H9 (cell line): ENCODE data around the gene MITF. TPM values are rescaled to one million over a fixed set of nuclear protein-coding genes. Genes with fewer than 3 reads are reported as not detected.

Experiments used
- DNase-seq: peaks from one replicate; pipeline ENCODE4 v3.0.0-alpha.2; 2017
- H2AFZ ChIP-seq: one replicate; pipeline ENCODE4 v1.6.1; 2013; ENCODE audit warnings: mild to moderate bottlenecking, low read length, control low read depth, moderate library complexity
- H2AK5ac ChIP-seq: 2 replicates; pipeline ENCODE4 v1.6.1; 2013; ENCODE audit warnings: low read length, control low read depth, mixed read lengths; ENCODE audit not compliant: insufficient read length
- H2BK120ac ChIP-seq: one replicate; pipeline ENCODE4 v1.6.1; 2013; ENCODE audit warnings: low read depth, mild to moderate bottlenecking, low read length, control low read depth, inconsistent platforms; ENCODE audit not compliant: poor library complexity, severe bottlenecking
- H2BK12ac ChIP-seq: 2 replicates; pipeline ENCODE4 v1.6.1; 2013; ENCODE audit warnings: low read length, control low read depth, mixed read lengths, low read depth; ENCODE audit not compliant: insufficient read length
- H2BK15ac ChIP-seq: 2 replicates; pipeline ENCODE4 v1.6.1; 2013; ENCODE audit warnings: low read depth, low read length, control low read depth
- H2BK20ac ChIP-seq: one replicate; pipeline ENCODE4 v1.6.1; 2013; ENCODE audit warnings: low read depth, mild to moderate bottlenecking, low read length, control low read depth, inconsistent platforms; ENCODE audit not compliant: poor library complexity, severe bottlenecking
- H2BK5ac ChIP-seq: 2 replicates; pipeline ENCODE4 v1.6.1; 2013; ENCODE audit warnings: low read length, control low read depth, mixed read lengths; ENCODE audit not compliant: insufficient read length
- H3K14ac ChIP-seq: 2 replicates; pipeline ENCODE4 v1.6.1; 2013; ENCODE audit warnings: low read length, control low read depth; ENCODE audit not compliant: insufficient read depth
- H3K18ac ChIP-seq: 2 replicates; pipeline ENCODE4 v1.6.1; 2013; ENCODE audit warnings: low read depth, mild to moderate bottlenecking, mixed read lengths, low read length, control low read depth; ENCODE audit not compliant: insufficient read length
- H3K23ac ChIP-seq: 2 replicates; pipeline ENCODE4 v1.6.1; 2013; ENCODE audit warnings: low read length, control low read depth, mixed read lengths, low read depth; ENCODE audit not compliant: insufficient read length
- H3K23me2 ChIP-seq: 2 replicates; pipeline ENCODE4 v1.6.1; 2013; ENCODE audit warnings: low read depth, mild to moderate bottlenecking, mixed read lengths, low read length, control low read depth; ENCODE audit not compliant: insufficient read length, poor library complexity, severe bottlenecking
- H3K27ac ChIP-seq: 2 replicates; pipeline ENCODE4 v1.5.1; 2013; ENCODE audit warnings: low read length, control low read depth, mixed read lengths, low read depth; ENCODE audit not compliant: insufficient read length
- H3K27me3 ChIP-seq: 2 replicates; pipeline ENCODE4 v1.6.1; 2013; ENCODE audit warnings: low read length, control low read depth, inconsistent platforms; ENCODE audit not compliant: insufficient read depth
- H3K4ac ChIP-seq: 2 replicates; pipeline ENCODE4 v1.6.1; 2013; ENCODE audit warnings: low read depth, mild to moderate bottlenecking, control low read depth, inconsistent platforms, low read length, moderate library complexity
- H3K4me1 ChIP-seq: 2 replicates; pipeline ENCODE4 v1.6.1; 2013; ENCODE audit warnings: low read length, control low read depth, inconsistent platforms; ENCODE audit not compliant: insufficient read depth
- H3K4me2 ChIP-seq: 2 replicates; pipeline ENCODE4 v1.6.1; 2013; ENCODE audit warnings: low read length, control low read depth, mixed read lengths; ENCODE audit not compliant: insufficient read length, insufficient read depth
- H3K56ac ChIP-seq: 2 replicates; pipeline ENCODE4 v1.6.1; 2013; ENCODE audit warnings: low read depth, mild to moderate bottlenecking, mixed read lengths, low read length, control low read depth; ENCODE audit not compliant: insufficient read length
- H3K79me1 ChIP-seq: 2 replicates; pipeline ENCODE4 v1.6.1; 2013; ENCODE audit warnings: low read depth, mild to moderate bottlenecking, moderate library complexity, low read length, control low read depth, inconsistent platforms; ENCODE audit not compliant: insufficient read depth, poor library complexity, severe bottlenecking
- H3K79me2 ChIP-seq: 2 replicates; pipeline ENCODE4 v1.6.1; 2013; ENCODE audit warnings: low read length, control low read depth, inconsistent platforms; ENCODE audit not compliant: insufficient read depth
- H3K9ac ChIP-seq: 2 replicates; pipeline ENCODE4 v1.6.1; 2013; ENCODE audit warnings: low read length, control low read depth, mixed read lengths; ENCODE audit not compliant: insufficient read length; ENCODE audit errors: extremely low read depth
- H3K9me3 ChIP-seq: one replicate; pipeline ENCODE4 v1.6.1; 2013; ENCODE audit warnings: low read depth, low read length, inconsistent platforms; ENCODE audit not compliant: control insufficient read depth
- H3T11ph ChIP-seq: one replicate; pipeline ENCODE4 v1.6.1; 2013; ENCODE audit warnings: mild to moderate bottlenecking, low read length, control low read depth, inconsistent platforms
- H4K20me1 ChIP-seq: one replicate; pipeline ENCODE4 v1.6.1; 2013; ENCODE audit not compliant: control insufficient read depth, insufficient read length, insufficient read depth
- H4K5ac ChIP-seq: 2 replicates; pipeline ENCODE4 v1.6.1; 2013; ENCODE audit warnings: low read depth, mild to moderate bottlenecking, mixed read lengths, low read length, control low read depth; ENCODE audit not compliant: insufficient read length
- H4K8ac ChIP-seq: replicated peaks from 2 replicates; pipeline ENCODE4 v1.6.1; 2013; ENCODE audit warnings: low read length, control low read depth, mixed read lengths, low read depth; ENCODE audit not compliant: insufficient read length
- H4K91ac ChIP-seq: 2 replicates; pipeline ENCODE4 v1.6.1; 2013; ENCODE audit warnings: low read depth, mild to moderate bottlenecking, moderate library complexity, mixed read lengths, low read length, control low read depth; ENCODE audit not compliant: insufficient read length
- H3K27ac Mint-ChIP-seq, 3 experiments: 2 replicates in 2 of 3; 3 replicates in 1 of 3; pipeline ENCODE4 v1.8.0; 2020 to 2021; ENCODE audit warnings: mixed read lengths in 3 of 3, mild to moderate bottlenecking in 1 of 3, moderate library complexity in 1 of 3
- H3K27me3 Mint-ChIP-seq: 2 replicates; pipeline ENCODE4 v1.8.0; 2021; ENCODE audit warnings: low read depth, mild to moderate bottlenecking, moderate library complexity, mixed read lengths
- H3K36me3 Mint-ChIP-seq, 3 experiments: 2 replicates in 2 of 3; 3 replicates in 1 of 3; pipeline ENCODE4 v1.8.0; 2020 to 2021; ENCODE audit warnings: low read depth in 3 of 3, mixed read lengths in 3 of 3; ENCODE audit not compliant: insufficient read depth in 1 of 3
- H3K4me1 Mint-ChIP-seq, 2 experiments: 2 replicates each; pipeline ENCODE4 v1.8.0; 2020; ENCODE audit warnings: mixed read lengths in 2 of 2
- H3K4me3 Mint-ChIP-seq, 2 experiments: 2 replicates in 1 of 2; 3 replicates in 1 of 2; pipeline ENCODE4 v1.8.0; 2020 to 2021; ENCODE audit warnings: mild to moderate bottlenecking in 2 of 2, mixed read lengths in 2 of 2, moderate library complexity in 1 of 2
- H3K9me3 Mint-ChIP-seq, 2 experiments: 2 replicates in 1 of 2; 3 replicates in 1 of 2; pipeline ENCODE4 v1.8.0; 2020; ENCODE audit warnings: mild to moderate bottlenecking in 2 of 2, mixed read lengths in 2 of 2, moderate library complexity in 1 of 2
- CTCF ChIP-seq: fragments of 200-600 bp; sonication (generic); conservative IDR thresholded peaks from 3 replicates; pipeline ENCODE4 v1.8.0; 2021; ENCODE audit warnings: antibody characterized with exemption, mild to moderate bottlenecking
- WGBS: extraction: QIAGEN DNeasy Blood & Tissue Kit; methylation state at CpG from one replicate; pipeline ENCODE4 v1.1.7; 2013; ENCODE audit warnings: missing lambda C conversion rate, low lambda C conversion rate, mixed read lengths; ENCODE audit not compliant: insufficient read length; ENCODE audit errors: extremely low coverage; 5-methylcytosine and 5-hydroxymethylcytosine counted together
- total RNA-seq: library from RNA; stranded (reverse); gene quantifications from 2 replicates; pipeline ENCODE4 v1.2.1, GENCODE V29; 2021

MITF gene
- total RNA-seq, 1 experiment from 2014 or later, result 0.81 TPM

- no peaks in the 10 kb centered on the region for H3K79me1 ChIP-seq
- H3K9ac ChIP-seq, result no peak overlapping the region
- H3K9me3 Mint-ChIP-seq, result no peaks in the 10 kb centered on the region; a peak in 1 of 5 replicates
- H2BK120ac ChIP-seq, result no peak overlapping the region
- H3K4ac ChIP-seq, result no peak overlapping the region
- no peak overlapping the region for H3K23ac ChIP-seq
- no peak overlapping the region for H3K56ac ChIP-seq
- H3K23me2 ChIP-seq, result no peaks in the 10 kb centered on the region
- no peak overlapping the region for H4K5ac ChIP-seq
- no peak overlapping the region for H2AFZ ChIP-seq
- H3K9me3 ChIP-seq, result no peaks in the 10 kb centered on the region
- H2BK12ac ChIP-seq, result no peak overlapping the region
- no peak overlapping the region for H3K27ac Mint-ChIP-seq
- H3K4me1 ChIP-seq, result peaks cover 2% of the 10 kb centered on the region; the same call in 1 of the 2 replicates
- no peak for TF ChIP-seq CTCF
- no peaks in the 10 kb centered on the region for H3K27me3 ChIP-seq
- no peak overlapping the region for H3K18ac ChIP-seq
- no peak overlapping the region for H3K27ac ChIP-seq
- no peak overlapping the region for H2BK20ac ChIP-seq
- H3K79me2 ChIP-seq, result no peaks in the 10 kb centered on the region
- no peak overlapping the region for H3T11ph ChIP-seq
- no peaks in the 10 kb centered on the region for H4K20me1 ChIP-seq
- no peak overlapping the region for H4K91ac ChIP-seq
- H4K8ac ChIP-seq, result no peak overlapping the region
- peaks cover 4 to 13% of the 10 kb centered on the region in 2 experiments for H3K4me1 Mint-ChIP-seq
- H3K4me3 Mint-ChIP-seq, result no peak overlapping the region
- no peak overlapping the region for H3K4me2 ChIP-seq
- no peak overlapping the region for H2AK5ac ChIP-seq
- no CpG with 5 or more reads among the region's 4 CpGs for WGBS
- H2BK15ac ChIP-seq, result no peak overlapping the region
- no peaks in the 10 kb centered on the region for H3K36me3 Mint-ChIP-seq
- no peak for DNase-seq
- no peak overlapping the region for H2BK5ac ChIP-seq
- H3K27me3 Mint-ChIP-seq, result no peaks in the 10 kb centered on the region
- no peak overlapping the region for H3K14ac ChIP-seq
These were observed 254.5 kb downstream of the MITF start for GRCh38 chr3:69993757-69994156.
